ENCODE data around the gene RNF150.

Gene RNF150

DNA sequence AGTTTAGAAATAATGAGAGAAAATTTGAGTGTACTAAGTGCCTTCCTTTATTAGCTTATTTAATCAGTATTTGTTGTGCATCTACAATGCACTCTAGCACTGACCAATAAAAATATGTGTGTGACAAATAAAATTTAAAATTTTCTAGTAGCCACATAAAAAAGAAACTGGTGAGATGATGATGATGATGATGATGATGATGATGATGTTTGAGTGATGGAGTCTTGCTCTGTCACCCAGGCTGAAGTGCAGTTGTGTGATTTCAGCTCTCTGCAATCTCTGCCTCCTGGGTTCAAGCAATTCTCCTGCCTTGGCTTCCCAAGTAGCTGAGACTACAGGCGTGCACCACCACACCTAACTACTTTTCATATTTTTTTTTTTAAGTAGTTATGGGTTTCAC lies 110.2 kb downstream of the RNF150 start:
- DNase-seq (ENCODE audit: low spot score): no peak

DNA sequence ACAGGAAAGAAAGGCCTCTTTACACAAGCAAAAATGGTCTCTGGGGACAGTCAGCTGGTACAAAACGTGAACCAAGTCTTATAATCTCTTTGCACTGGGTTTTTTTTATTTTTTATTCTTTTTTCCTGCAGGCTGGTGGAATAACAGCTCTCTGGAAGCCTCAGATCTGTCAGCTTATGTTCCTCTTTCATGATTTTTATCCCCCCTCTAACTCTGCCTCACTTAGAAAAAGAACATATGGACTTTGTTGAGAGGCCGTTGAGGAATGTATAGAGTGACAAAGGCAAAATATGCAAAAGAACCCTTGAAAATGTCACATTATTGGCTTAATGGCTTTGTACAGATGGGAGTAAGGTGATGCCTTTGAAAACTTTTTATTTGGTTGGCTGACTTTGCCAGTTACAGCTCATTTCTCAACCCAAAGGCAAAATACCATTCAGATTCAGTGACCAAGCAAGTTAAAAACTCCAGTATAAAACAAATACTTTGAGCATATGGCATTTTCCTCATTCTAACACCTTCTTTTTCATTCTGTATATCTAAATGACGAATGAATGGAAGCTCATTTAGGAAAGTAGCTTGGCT lies 111.1 kb downstream of the RNF150 start:
- no peak for DNase-seq (ENCODE audit: low spot score)

DNA sequence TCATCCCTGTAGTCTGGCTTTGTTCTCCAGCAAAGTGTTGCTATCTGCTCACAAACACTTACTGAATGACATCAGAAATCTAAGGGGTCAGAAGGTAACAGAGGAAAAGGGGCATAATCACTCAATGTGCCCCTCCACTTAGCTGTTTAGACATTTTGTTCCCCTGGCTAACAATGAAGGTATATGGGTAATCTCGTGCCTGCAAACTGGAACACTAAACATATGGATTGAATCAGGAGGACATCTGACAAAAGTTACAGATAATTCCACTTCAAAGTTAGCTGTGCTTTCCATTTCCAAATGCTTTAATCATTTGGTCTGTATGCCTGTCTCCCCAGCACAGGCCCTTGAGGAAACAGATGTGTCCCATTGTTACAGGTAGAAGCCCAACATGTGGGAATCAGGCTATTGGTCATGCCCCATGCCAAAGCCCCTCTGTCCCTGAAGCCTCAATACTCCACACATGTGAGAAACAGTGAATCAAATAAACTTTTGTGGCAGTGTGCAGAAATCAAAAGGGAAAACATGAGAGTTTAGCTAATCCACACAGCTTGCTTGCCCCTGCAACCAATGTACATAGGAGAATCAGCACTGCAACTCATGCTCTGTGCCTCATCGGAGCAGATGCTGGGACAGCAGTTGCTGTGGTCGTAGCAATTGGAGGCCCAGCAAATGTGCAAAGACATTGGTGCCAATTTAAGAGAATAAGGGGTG lies 111.7 kb downstream of the RNF150 start:
- DNase-seq (ENCODE audit: low spot score): no peak

DNA sequence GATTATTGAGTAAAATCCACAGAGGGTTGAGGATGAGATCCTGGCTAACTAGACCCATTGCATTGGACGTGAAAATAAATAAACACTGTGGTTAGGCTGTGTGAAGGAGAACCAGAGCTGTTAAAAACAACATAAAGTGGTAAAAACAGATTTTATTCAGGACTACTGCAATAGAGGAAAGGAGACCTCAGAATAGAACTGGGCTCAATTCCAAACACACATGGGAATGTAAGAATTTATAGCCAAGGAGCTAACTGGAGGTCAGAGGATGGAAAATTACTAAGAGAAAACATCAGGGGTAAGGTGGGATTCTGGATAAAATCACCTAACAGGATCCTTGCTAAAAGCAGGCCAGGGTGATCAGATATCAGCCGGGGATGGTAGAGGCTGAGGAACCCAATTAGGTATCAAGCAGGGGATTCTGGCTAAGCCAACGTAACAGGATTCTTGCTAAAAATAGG lies 112.4 kb downstream of the RNF150 start:
- DNase-seq (ENCODE audit: low spot score): no peak

DNA sequence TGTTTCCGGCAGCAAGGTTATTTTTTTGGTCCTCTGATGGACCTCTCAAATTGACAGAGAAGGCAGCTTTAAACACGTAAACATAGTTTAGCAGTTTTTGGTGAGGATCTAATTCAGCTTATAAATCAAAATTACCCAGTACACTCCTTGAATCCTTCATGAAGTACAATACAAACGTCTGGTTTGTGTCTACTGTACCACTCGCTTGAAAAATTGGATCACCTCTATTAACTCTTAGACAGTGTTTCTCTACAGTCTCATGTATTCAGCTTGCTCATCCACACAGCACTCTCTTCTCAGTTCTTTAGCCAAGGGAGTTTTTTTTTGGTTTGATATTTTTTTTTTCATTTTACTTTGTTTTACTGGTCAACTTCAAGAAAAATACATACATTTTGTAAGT lies 113.5 kb downstream of the RNF150 start:
- DNase-seq (ENCODE audit: low spot score): no peak

DNA sequence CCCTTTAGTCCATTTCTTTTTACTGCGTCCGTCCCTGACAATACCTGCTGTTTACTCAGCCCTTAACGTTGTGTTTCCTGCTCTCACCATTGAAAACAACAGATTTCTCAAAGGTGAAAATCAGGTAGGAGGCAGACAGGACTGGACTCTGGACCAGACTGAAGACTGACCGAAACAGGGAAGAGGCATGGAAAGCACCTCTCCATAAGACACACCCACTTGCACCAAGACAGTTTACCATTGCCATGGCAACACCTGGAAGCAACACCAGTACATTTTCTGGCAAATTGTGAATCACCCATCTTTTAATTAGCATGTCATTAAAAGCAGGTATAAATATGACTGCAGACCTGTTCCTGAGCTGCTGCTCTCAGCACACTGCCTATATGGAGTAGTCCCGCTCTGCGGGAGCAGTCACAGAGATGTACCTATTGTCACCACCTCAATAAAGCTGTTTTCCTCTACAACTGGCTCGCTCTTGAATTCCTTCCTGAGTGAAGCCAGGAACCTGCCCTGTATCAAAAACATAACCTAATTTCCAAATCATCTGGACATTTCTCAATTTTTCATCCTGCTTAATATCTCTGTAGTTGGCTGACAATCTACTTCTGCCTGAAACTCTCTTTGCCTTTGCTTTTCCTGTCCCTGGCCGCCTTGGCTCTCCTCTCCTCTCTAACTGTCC lies 117.0 kb downstream of the RNF150 start:
- no peak for DNase-seq (ENCODE audit: low spot score)

DNA sequence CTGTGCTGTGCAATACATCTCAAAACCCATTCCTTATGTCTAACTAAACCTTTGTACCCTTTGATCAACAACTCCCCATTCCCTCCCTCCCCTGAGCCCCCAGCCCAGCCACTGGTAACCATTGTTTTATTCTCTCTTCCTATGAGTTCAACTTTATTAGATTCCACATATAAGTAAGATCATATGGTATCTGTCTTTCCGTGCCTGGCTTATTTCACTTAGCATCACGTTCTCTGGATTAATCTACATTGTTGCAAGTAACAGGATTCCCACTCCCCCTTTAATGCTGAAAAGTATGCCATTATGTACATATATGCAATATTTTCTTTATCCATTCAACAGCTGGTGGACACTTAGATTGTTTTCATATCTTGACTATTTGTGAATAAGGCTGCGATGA lies 119.4 kb downstream of the RNF150 start:
- no peak for DNase-seq (ENCODE audit: low spot score)

DNA sequence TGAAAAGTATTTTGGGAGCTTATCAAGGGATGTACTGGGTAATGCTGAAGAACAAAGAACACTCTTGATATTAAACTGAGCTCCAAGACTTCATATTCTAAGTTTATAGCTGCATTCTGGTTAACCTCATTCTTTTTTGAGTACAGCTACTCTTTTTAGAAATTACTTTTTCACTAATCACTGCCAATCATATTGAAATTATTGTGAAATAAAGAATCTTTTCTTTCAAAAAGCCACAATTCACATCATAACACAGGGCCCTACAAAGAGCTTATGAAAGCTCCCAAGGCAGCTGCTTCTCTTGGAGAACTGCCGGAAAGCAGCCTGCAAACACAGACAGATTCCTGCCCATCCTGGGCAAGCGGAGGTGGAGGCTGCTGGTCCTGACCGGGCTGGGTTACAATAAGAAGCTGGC lies 121.4 kb downstream of the RNF150 start:
- DNase-seq (ENCODE audit: low spot score): no peak

DNA sequence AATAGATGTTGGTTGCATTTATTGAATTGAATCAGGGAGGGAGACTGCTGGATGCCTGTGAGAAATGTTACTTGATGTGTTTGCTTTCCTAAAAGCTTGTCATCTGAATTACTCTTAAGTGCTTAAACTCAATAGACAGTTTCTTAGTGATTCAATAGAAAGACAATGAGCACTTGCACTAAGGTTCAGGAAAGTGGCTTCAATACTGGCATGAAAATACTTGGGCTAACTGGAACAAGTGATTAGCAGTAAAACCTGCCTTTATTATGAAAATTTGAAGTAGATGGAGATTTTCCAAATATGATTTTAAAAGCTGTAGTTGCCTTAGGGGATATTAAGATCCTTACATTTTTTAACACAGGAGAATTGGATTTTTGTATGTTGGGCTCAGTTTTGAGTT lies 123.3 kb downstream of the RNF150 start:
- no peak for DNase-seq (ENCODE audit: low spot score)

DNA sequence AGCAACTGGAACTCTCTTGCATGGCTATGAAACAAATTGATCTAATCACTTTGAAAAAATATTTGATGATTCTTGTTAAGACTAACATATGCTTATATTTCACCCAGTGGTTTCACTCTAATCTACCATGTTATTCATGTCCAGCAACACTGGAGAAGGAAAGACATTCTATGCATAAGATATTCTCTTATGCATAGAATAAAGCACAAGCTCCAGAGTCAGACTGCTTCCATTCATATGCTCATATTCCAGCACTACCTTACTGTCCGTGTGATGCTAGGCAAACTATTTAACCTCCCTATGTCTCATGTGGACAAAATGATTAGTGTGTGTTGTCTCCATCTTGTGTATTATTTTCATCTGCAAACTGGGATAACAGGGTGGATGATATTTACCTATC lies 124.1 kb downstream of the RNF150 start:
- DNase-seq (ENCODE audit: low spot score): no peak

DNA sequence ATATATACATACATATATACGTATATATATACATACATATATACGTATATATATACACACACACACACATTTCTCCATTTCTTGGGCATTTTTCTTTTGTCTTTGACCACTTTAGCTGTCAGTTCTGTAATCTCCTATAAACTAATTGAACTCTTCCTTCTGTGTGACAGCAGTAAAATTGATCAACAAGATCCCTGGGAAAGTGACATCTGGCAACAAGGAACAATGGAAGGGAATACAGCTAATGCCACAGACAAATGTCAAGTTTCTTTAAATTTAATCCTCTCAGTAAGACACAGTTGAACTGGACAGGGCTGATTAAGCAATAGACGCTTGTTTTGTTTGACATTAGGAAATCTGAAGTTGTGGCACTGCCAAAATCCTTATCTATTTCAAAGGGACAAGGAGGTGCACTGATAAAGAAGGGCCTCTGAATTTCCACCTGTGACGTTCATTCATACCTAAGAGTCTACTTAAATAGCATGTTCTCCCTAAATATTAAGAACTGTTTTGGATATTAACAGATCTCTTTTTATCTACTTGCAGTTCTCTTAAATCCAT lies 126.9 kb downstream of the RNF150 start:
- DNase-seq (ENCODE audit: low spot score): no peak

DNA sequence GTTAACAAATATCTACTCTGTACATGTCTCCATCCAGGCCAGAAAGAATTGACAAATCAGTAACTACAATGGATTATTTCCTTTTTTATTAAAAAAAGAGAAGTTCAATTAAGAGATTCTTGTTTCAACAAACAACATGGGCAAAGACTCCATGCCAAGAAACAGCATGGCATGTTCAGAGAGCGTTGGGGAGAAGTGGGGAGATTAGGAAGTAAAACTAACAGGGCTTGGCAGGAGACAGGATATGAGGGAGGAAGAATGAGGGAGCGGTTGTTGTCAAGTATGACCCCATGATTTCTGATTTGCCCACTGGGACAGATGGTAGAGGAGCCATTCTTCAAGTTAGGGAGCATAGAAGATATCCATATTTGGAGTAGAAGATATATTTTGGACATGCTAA lies 128.4 kb downstream of the RNF150 start:
- DNase-seq (ENCODE audit: low spot score): no peak

DNA sequence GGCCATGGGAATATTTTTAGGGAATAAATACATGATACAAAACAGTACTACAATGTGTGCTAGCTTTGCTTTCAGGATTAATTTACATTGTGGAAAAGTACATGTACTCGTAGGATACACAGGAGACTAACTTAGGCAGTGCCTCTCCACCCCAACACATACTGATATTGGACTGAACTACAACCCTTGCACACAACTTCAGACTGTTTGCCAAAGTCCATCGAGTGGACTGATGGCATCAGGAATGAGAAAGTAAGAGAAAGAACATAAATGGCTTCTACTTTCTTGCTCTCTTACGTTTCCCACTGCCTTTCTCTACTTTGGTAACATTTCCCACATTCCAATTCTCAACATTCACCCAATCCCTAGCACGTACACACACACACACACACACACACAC lies 130.1 kb downstream of the RNF150 start:
- no peak for DNase-seq (ENCODE audit: low spot score)

DNA sequence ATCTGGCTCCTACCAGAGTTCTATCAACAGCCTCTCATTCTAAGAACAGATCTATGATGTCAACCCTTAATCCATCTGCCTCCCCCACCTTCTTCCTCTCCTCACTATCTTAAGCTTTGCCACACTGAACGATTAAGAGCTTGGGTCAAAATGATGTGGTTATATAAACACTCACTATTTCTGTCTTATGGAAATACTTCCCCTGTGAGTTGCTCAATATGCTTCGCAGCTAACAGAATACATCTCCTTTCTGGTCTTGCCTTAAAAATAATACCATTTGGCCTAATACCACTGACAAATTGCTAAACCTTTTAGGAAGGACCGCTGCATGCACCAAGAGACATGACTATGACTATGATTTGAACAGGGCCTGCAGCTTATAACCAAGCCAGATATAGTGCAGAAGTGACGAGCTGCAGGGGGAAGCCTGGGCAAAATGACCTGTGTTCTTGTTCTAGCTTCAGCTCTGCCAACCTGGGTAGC lies 130.9 kb downstream of the RNF150 start:
- DNase-seq (ENCODE audit: low spot score): no peak

DNA sequence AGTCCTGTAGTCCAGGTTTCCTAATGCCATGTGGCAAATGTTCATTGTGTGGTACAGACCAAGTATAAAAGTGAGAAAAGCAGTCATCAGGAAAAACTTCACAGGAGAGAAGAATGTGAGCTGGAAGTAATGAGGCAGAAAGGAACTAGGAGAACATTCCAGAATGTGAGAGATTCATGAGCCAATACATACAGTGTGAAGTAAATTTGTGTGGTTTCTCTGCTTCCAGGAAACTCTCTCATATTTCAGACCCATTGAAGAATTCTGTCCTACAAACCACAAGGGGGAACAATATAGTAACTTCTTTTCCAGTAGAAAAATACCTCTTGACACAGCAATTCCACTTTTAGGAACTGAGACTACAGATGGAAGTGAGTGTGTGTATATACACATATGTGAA lies 136.5 kb downstream of the RNF150 start:
- no peak for DNase-seq (ENCODE audit: low spot score)

DNA sequence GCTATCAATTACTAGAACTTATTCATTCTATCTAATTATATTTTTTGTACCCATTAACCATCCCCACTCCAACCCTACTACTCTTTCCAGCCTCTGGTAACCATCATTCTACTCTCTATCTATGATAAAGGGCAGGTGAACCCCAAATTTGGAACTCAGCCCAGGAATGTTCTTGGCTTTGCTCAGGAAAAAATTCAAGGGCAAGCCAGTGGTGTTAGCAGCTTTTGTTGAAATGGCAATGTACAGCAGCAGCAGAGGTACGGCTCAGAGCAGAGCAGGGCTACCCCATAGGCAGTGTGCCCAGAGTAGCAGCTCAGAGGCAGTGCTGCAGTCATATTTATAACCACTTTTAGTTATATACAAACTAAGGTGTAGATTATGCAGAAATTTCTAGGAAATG lies 138.2 kb downstream of the RNF150 start:
- DNase-seq (ENCODE audit: low spot score): no peak

DNA sequence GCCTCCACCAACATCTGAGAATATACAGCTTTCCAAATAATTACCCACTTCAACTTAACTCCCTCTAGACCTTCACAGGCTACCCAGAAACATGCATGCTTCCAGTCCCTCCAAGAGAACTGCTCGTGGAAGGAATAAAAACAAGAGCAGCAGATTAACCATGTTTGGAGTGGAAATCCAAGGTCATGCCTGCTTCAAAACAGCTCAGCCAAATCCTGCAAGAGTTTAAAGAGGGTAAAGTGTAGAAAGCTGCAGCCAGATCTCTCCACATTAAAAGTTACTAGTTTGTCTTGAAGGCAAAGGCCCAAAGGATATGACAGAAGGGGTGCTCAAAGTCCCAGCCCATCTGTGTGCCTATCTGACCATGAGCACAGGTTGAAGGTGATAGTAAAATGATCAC lies 139.3 kb downstream of the RNF150 start:
- DNase-seq (ENCODE audit: low spot score): no peak

DNA sequence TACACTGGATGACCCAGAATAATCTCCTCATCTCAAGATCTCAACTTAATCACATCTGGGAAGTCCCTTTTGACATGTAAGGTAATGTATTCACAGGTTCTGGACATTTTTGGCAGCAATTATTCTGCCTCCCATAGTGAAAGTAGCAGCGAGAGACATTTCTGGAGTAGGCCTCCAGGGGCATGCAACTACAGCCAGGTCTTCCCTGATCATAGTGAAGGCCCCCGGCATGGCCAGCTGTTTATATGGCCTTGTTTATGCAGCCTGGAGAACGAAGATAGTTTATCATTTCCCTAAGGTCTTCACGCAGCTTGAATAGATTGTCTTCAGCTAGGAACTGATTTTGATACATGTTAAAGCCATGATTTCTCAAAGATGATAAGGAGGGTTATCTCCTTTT lies 139.9 kb downstream of the RNF150 start:
- no peak for DNase-seq (ENCODE audit: low spot score)

DNA sequence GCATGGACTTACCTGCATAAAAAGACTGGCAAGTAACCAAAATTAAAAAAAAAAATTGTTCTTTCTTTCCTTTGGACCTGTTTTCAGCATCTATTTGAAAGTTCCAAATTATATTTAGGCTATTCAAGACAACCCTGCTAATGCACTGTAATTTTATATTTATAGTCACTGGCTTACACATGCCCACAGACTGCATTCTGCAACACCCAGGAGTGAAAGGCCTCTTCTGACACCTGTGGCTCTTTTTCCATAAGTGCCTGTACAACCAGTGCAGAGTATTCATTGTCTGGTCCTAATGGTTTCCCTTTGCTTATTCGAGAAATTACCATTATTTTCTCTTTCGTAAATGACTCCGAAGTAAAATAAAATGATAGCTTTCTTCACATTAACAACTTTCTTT lies 143.3 kb downstream of the RNF150 start:
- DNase-seq (ENCODE audit: low spot score): no peak

DNA sequence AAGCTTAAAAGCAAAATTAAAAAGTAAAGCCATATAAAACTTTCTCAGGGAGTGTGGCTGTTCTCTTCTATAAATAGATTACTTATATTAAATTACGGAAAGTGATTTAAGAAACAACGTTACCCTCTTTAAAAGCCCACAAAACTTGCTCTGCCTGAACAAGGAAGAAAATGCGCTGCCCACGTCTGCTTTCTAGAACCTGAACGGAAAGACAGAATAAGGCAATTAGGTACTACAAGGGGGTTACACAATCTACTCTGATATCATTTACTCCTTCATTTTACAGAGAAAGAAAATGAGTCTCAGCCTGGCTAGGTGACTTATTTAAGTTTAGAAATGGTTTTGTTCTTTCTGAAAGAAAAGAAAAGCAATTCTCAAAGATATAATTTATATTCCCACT lies 147.2 kb downstream of the RNF150 start:
- DNase-seq (ENCODE audit: low spot score): no peak

DNA sequence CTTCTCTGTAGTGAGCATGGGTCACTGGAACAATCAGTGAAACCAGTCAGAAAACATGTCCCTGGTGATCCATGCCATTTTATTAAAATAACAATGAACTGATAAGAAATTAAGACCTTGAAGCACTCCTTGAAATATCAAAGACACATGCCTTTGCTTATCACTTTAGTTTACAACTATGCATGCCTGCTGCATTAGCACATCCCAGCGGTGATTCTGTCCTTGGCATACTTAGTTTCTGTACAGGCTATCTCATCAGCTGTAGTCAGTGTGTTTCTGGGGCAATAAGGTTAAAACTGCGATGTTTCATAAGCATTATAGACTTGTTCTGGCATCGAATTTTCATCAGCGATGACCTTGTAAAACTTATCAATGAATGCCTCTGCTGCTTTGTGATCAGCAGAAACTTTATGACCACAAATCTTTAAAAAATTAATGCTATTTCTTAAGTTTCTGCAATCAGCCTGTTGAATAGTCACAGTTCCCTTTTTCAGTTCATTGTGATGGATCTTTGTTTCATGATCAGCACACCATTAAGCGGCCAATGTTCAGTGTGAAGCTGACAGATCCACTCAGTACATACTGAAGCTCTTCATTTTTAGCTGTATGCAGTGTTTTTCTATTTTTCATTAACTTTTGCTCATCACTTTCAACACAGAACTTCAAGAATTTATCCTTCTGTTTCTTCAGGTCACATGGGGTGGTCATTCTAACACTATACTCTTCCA lies 150.5 kb downstream of the RNF150 start:
- DNase-seq (ENCODE audit: low spot score): no peak

DNA sequence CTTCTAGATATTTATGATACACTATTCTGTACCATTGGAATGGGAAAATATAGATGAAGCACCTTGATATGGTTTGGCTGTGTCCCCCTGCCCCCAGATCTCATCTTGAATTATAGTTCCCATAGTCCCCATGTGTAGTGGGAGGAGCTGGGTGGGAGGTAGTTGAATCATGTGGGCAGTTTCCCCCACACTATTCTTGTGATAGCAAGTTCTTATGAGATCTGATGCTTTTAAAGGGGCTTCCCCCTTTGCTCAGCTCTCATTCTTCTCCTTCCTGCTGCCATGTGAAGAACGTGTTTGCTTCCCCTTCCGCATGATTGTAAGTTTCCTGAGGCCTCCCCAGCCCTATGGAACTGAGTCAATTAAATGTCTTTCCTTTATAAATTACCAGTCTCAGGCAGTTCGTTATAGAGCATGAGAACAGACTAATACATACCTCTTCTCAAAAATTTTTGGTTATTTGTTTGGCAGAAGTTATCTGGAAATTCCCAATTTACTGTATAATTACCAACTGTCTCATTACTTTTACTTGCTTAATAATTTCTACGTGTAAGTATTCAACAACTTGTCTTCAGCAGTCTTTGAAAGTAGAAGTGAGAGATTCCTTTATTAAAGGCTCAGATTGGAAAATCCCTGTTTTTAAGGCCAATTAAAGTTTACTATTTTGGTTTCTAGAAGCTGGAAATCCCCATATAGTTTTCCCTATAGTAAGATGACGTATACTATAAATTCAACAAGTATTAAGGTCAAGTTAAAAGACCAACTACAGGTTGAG lies 152.7 kb downstream of the RNF150 start:
- DNase-seq (ENCODE audit: low spot score): no peak

All from activated CD4-positive, alpha-beta T cell treated with anti-CD3 and anti-CD28 coated beads, Interleukin-2, Interleukin-4, amounts not matched to agents 100 ng/mL and 50 ng/mL, durations not matched to agents 16 hours and 8 hours (primary cell).